ENCODE data around the gene ATRN. TPM values are rescaled to one million over a fixed set of nuclear protein-coding genes. Genes with fewer than 3 reads are reported as not detected.

Gene ATRN
- polyA plus RNA-seq, 1 donor (not counting 4 experiments of a cell fraction or from before 2014, with no cell fraction given): 49.9 TPM

- Histone ChIP-seq H3K4me2 (ENCODE audit: control insufficient read depth, extremely low read depth, insufficient read depth, low read depth, low read length) (no peak overlapping the region), H3K9me3 (ENCODE audit: control insufficient read depth, low read depth, low read length) (no peaks in the 10 kb centered on the region), H3K9me1 (ENCODE audit: control insufficient read depth, extremely low read depth, insufficient read depth, low read length) (no peaks in the 10 kb centered on the region), H3K27me3 (ENCODE audit: control insufficient read depth, extremely low read depth, insufficient read depth, low read length) (peaks cover 9% of the 10 kb centered on the region), H3K4me1 (ENCODE audit: control insufficient read depth, extremely low read depth, insufficient read depth, low read length) (no peaks in the 10 kb centered on the region), H4K20me1 (ENCODE audit: control insufficient read depth, extremely low read depth, insufficient read depth, low read length) (no peaks in the 10 kb centered on the region), H3K9ac (ENCODE audit: control insufficient read depth, extremely low read depth, insufficient read depth, low read length) (no peak overlapping the region), H3K4me3 (ENCODE audit: control insufficient read depth in 2 of 3, extremely low read depth in 1 of 3, insufficient read depth in 2 of 3, low read depth in 1 of 3, low read length in 3 of 3) (no peak overlapping the region), H3K79me2 (ENCODE audit: control insufficient read depth, insufficient read depth, low read length) (no peaks in the 10 kb centered on the region), H2AFZ (ENCODE audit: control insufficient read depth, low read length) (no peak overlapping the region), H3K36me3 (ENCODE audit: control insufficient read depth in 2 of 2, extremely low read depth in 1 of 2, insufficient read depth in 2 of 2, low read length in 2 of 2) (peaks cover 0 to 1% of the 10 kb centered on the region in 2 experiments), H3K27ac (ENCODE audit: control insufficient read depth, insufficient read depth, low read length) (no peak overlapping the region)
- FAIRE-seq (no peak), DNase-seq (ENCODE audit: low read depth, low spot score) (no peak)
- dilution Hi-C loops (cut with MboI; ENCODE audit: extremely low pct_ligation_motif_present, low sequenced_read_pairs): no loop called here
- TF ChIP-seq, protein P1, sequence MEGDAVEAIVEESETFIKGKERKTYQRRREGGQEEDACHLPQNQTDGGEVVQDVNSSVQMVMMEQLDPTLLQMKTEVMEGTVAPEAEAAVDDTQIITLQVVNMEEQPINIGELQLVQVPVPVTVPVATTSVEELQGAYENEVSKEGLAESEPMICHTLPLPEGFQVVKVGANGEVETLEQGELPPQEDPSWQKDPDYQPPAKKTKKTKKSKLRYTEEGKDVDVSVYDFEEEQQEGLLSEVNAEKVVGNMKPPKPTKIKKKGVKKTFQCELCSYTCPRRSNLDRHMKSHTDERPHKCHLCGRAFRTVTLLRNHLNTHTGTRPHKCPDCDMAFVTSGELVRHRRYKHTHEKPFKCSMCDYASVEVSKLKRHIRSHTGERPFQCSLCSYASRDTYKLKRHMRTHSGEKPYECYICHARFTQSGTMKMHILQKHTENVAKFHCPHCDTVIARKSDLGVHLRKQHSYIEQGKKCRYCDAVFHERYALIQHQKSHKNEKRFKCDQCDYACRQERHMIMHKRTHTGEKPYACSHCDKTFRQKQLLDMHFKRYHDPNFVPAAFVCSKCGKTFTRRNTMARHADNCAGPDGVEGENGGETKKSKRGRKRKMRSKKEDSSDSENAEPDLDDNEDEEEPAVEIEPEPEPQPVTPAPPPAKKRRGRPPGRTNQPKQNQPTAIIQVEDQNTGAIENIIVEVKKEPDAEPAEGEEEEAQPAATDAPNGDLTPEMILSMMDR (optimal IDR thresholded peaks at IDR 0.05 in 1 of 3, IDR thresholded peaks at IDR 0.05 in 1 of 3, conservative IDR thresholded peaks at IDR 0.05 in 1 of 3; ENCODE audit: extremely low read depth in 1 of 3, insufficient read depth in 2 of 3, low read length in 3 of 3): no peak
- TF ChIP-seq EZH2 (IDR thresholded peaks at IDR 0.05; ENCODE audit: low read length): no peak
Measured at GRCh38 chr20:3652676-3653596, 182.1 kb downstream of the ATRN start.

- Histone ChIP-seq H3K4me1 (ENCODE audit: control insufficient read depth, extremely low read depth, insufficient read depth, low read length) (no peaks in the 10 kb centered on the region), H3K36me3 (ENCODE audit: control insufficient read depth in 2 of 2, extremely low read depth in 1 of 2, insufficient read depth in 2 of 2, low read length in 2 of 2) (no peaks in the 10 kb centered on the region), H3K4me3 (ENCODE audit: control insufficient read depth in 2 of 3, extremely low read depth in 1 of 3, insufficient read depth in 2 of 3, low read depth in 1 of 3, low read length in 3 of 3) (no peak overlapping the region), H3K79me2 (ENCODE audit: control insufficient read depth, insufficient read depth, low read length) (no peaks in the 10 kb centered on the region), H3K27me3 (ENCODE audit: control insufficient read depth, extremely low read depth, insufficient read depth, low read length) (peaks cover 18% of the 10 kb centered on the region), H3K9me1 (ENCODE audit: control insufficient read depth, extremely low read depth, insufficient read depth, low read length) (no peaks in the 10 kb centered on the region), H3K4me2 (ENCODE audit: control insufficient read depth, extremely low read depth, insufficient read depth, low read depth, low read length) (no peak overlapping the region), H2AFZ (ENCODE audit: control insufficient read depth, low read length) (no peak overlapping the region), H3K9ac (ENCODE audit: control insufficient read depth, extremely low read depth, insufficient read depth, low read length) (no peak overlapping the region), H4K20me1 (ENCODE audit: control insufficient read depth, extremely low read depth, insufficient read depth, low read length) (no peaks in the 10 kb centered on the region), H3K27ac (ENCODE audit: control insufficient read depth, insufficient read depth, low read length) (no peak overlapping the region), H3K9me3 (ENCODE audit: control insufficient read depth, low read depth, low read length) (no peaks in the 10 kb centered on the region)
- no peak for DNase-seq (ENCODE audit: low read depth, low spot score)
- TF ChIP-seq, protein P1 (optimal IDR thresholded peaks at IDR 0.05 in 1 of 3, IDR thresholded peaks at IDR 0.05 in 1 of 3, conservative IDR thresholded peaks at IDR 0.05 in 1 of 3; ENCODE audit: extremely low read depth in 1 of 3, insufficient read depth in 2 of 3, low read length in 3 of 3): no peak
- TF ChIP-seq EZH2 (IDR thresholded peaks at IDR 0.05; ENCODE audit: low read length): no peak
- dilution Hi-C loops (cut with MboI; ENCODE audit: extremely low pct_ligation_motif_present, low sequenced_read_pairs): no loop called here
- no peak for FAIRE-seq
Measured at GRCh38 chr20:3653921-3654320, 183.1 kb downstream of the ATRN start.

All from keratinocyte (primary cell).